Fibroblast of the conjunctiva (primary cell): ENCODE measurements around the gene OTUD7B.
"Not testable (repeated sequence)": the region's sequence is repeated elsewhere in the genome, so short reads cannot be mapped to it uniquely, and the experiment has no call there.

Source experiments
- DNase-seq: peaks from one replicate; pipeline ENCODE4 v3.0.0-alpha.2; 2010; ENCODE audit warnings: low read depth

Gene OTUD7B

DNA sequence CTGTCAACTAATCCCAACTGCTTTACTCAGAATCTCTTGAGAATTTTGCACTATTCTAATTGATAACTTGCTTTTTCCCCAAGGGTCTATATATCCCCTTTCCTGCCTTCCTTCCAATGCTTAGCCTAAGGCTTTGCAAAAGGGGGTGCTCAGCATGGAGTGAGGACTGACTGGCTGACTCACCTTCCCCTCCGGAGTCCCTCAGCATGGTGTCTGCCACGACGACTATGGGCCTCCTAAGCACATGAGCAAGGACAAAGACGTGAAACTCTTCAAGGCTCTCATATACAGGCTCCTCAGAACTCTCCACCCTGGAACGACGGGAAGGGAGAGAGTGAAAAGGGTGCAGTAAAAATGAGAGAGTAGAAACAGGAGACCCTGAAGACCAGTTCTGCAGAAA is 60.6 kb downstream of the OTUD7B start:
- no peak for DNase-seq

DNA sequence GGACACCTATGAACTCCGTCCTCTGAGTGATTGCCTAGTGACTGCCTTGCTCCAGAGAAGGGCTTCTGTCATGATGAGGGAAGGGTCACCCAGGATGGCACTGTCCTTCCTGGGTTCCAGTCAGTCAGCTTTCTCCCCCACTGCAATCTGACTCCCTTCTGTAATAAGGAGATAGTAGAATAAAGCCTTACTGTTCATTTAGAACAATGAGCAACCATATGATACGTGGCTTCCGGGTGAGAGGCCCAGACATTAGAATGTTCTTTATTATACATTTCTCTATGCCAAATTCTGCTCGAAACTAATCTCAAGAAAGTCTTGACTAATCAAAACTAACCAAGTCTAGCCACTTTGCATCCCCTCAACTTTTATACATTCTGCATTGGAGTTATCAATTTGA is 65.3 kb downstream of the OTUD7B start:
- no peak for DNase-seq

GRCh38 chr1:149942885-149943284 is 67.6 kb downstream of the OTUD7B start:
- DNase-seq, result no peak

DNA sequence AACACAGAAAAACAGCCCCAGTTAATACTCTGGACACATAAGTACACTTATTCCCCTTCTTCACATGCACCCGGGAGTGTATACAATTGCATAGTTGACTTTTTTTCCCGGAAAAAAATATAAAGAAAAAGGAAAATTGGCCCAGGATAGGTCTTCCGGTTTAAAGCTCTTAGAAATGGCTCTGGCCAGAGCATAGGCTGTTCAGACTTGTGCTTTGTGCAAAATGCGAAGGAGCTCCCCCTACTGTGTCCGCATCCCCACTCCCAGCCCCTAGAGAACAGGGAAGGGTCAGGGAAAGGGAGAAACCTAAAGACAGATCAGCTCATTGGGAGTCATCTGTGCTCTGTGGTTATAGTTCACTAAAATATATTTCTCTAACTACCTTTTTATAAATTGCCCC is 68.3 kb downstream of the OTUD7B start:
- no peak for DNase-seq

DNA sequence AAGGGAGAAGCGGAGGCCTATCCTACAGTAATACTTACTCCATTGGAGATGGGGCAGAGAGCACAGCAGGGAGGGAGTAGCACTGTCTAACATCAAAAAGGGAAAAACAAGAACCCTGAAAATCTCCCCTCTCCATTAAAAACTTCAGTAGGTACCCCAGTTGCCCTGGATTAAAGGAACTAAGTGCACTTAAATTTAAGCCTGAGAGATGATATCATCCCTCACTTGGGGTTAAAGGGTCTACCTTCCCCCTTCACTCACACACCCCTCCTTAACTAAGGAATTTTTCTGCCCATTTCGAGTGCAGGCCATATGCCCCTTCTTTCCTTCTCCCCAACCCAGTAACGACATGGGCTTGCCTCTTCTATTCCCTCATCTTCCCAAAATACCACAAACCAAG is 70.1 kb downstream of the OTUD7B start:
- DNase-seq, result no peak

DNA sequence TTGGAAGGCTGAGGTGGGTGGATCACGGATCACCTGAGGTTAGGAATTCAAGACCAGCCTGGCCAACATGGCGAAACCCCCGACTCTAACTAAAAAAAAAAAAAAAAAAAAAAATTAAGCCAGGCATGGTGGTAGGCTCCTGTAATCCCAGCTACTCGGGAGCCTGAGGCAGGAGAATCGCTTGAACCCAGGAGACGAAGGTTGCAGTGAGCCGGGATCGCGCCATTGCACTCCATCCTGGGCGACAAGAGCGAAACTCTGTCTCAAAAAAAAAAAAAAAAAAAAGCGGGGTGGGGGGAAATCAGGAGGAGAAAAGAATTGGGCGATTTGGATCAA is 71.9 kb downstream of the OTUD7B start:
- not testable (repeated sequence) for DNase-seq

DNA sequence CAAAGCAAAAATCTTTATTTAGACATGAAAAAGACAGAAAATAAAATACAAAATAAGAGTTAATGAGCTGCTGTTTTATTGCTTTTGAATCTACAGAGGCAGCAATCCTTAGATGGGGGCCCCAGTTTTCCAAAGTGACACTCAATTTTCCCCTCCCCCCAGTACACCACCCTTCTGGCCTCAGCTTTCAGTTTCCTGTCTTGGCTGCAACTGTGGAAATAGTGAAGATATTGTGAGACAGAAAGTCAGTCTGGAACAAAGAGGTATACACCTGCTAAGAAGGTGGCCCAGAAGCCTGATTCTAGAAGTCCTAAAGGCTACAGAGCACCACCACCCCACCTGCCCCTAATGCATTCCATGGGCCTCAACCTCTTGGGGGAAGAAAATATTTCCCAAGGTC is 72.8 kb downstream of the OTUD7B start:
- no peak for DNase-seq

- DNase-seq, result peak; percentile 48
Observed at GRCh38 chr1:149936992-149937705, 73.4 kb downstream of the OTUD7B start.

DNA sequence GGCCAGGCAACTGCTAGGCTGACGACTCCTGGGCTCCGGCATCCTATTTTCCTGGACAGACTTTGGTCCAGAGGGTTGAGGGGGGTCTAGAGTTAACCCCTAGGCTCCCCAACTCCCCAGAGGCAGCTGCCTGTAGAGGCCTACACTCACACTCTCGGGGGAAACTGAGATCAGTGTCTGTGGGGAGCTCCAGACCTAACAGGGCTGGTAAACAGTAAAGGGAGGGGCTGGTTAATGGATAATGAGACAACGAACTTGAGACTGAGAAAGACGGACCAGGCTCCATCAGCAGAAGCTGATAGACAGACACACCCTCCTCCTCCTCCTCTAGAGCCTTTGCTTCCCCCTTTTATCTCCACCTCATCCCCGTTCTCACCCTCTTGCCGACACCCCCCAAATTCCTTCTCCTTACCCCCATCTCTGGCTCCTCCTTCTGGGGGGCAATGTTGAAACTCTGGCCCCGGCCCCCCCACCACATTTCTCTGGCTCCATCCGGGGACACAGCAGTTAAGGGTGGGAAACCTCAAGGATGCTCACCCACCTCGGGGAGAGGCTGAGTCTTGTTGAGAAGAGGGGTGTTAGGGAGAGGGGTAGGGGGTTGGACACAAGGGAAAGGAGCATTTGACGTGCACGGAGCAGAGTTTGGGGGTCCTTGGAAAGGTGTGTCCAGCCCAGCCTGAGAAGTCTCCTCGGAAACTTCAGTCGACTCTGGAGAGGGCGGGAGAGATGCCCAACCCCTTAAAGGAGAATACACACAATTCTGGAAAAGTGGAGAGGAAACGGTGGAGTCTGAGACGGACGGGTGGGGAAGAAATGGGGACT is 74.1 kb downstream of the OTUD7B start, which contains the start of gene MTMR11:
TSS of gene MTMR11 (minus strand) at position 710 of the 822 bp plus-strand sequence. CDS start at position 478, 232 bp downstream.
- no peak for DNase-seq

DNA sequence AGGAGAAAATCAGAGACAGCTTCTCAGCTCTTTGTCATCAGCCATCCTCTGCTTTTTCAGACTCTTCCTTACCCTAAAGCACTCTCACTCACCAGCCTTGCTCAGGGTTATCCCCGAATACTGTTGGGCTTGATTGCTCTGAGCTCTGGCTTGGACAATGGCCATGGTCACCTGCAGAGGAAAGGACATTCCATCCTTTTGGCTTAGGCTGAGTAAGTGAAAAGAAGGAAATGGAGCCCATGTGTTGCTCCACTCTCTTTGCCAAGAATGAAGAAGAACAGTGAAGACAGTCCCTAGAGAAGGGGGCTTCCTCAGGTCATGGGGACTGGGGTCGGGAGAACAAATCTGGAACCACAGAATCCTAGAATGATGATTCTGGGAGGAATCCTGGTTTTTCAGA is 76.2 kb downstream of the OTUD7B start:
- DNase-seq, result no peak

GRCh38 chr1:149933208-149933607 is 77.3 kb downstream of the OTUD7B start:
- DNase-seq, result no peak

GRCh38 chr1:149932474-149932873 is 78.1 kb downstream of the OTUD7B start:
- DNase-seq, result no peak

GRCh38 chr1:149931212-149931790 is 79.2 kb downstream of the OTUD7B start:
- no peak for DNase-seq

GRCh38 chr1:149929856-149930255 is 80.7 kb downstream of the OTUD7B start:
- no peak for DNase-seq

GRCh38 chr1:149928401-149928724 is 82.2 kb downstream of the OTUD7B start:
- no peak for DNase-seq

GRCh38 chr1:149927563-149928400 is 82.7 kb downstream of the OTUD7B start, which contains the start of gene SF3B4:
TSS of gene SF3B4 (minus strand) at chr1:149927803. CDS start at chr1:149927759, 44 bp downstream.
- peak; percentile 82 for DNase-seq

DNA sequence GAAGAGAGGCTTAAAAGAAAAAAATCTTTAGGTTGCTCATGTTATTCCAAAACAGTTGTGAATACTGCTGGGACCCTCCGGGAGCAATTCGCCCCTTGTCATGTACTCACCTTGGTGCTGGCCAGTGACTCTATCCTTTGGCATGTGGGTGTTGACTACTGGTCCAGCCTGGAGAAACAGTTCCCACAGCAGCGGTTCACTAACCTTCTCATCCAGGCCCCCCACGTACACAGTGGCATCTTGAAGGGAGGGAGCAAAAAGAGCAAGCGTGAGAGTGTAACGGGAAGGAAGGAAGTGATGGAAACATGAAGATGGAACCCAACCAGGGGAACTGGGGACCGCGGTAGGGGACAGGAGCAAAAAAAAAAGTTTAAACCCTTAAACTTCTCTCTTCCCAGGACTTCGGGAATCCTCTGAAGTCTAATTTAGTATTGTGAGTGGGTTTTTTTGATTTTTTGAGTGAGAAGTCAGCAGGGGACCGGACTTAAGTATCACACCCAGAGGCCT is 83.4 kb downstream of the OTUD7B start:
- no peak for DNase-seq

DNA sequence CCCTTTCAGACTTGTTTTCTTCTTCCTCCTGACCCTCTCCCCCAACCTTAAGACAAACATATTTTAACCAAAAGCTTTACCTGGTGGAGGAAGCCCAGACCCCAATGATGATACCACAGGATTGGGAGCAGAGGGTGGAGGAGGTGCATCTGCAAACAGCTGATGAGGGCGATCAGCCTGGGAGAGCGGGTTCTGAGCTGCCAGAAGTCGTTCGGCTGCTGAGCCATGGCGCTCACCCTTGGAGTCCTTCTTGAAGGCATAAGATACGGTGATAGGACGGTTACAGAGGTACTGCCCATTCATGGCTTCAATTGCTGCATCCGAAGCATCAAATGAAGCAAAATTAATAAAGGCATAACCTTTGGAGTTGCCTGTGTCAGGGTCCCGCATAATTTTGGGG is 84.2 kb downstream of the OTUD7B start:
- no peak for DNase-seq

DNA sequence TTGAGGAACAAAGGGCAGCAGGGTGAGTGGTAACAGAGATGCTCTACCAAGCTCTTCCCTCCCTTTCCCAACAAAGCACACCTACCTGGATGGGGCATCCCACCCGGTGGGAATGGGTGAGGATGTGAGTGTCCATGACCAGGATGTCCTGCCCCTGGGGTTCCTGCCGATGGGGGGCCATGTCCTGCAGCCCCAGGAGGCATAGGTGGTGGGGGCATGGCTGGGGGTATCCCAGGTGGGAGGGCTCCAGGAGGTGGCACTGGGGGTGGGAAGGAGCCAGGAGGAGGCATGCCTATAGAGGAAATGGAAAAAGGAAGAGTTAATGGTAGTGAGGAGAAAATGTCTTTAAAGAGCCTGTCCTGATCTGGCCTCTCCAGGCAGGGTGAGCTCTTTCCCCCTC is 84.8 kb downstream of the OTUD7B start:
- DNase-seq, result no peak

GRCh38 chr1:149925345-149925744 is 85.2 kb downstream of the OTUD7B start:
- no peak for DNase-seq

DNA sequence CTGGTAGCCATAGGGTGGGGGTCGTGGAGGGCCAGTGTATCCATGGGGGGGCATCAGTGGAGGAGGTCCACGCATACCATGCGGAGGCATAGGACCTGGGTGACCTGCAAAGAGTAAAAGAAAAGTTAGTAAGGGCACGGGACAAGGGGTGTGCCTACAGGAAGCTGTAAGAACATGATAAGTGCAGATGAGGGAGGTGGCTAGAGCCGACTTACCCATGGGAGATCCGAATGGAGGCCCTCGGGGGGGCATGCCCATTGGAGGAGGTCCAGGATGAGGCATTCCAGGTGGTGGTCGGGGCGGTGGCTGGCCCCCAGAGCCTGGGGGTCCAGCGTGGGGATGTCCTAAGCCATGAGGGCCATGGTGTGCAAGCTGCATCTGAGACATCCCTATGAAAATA is 86.9 kb downstream of the OTUD7B start:
- no peak for DNase-seq

GRCh38 chr1:149917571-149918144 is 92.9 kb downstream of the OTUD7B start, which contains the start of gene SV2A:
TSS of gene SV2A (minus strand) at chr1:149917844. CDS start at chr1:149913840, 4,004 bp downstream.
- peak; percentile 41 for DNase-seq
